Measurements from ENCODE around the gene FBXL7.
"Not testable (repeated sequence)": the region's sequence is repeated elsewhere in the genome, so short reads cannot be mapped to it uniquely, and the experiment has no call there.

The FBXL7 gene

GRCh38 chr5:15864536-15865215, 364.7 kb downstream of the FBXL7 start:
- Histone ChIP-seq H3K4me3 (ENCODE audit: low read depth in 1 of 2, low read length in 1 of 2) (no peak overlapping the region), H3K27me3 (no peaks in the 10 kb centered on the region), H3K9me3 (no peaks in the 10 kb centered on the region), H3K36me3 (no peaks in the 10 kb centered on the region), H3K4me1 (ENCODE audit: control insufficient read depth in 1 of 2, insufficient read depth in 1 of 2, low read depth in 1 of 2, low read length in 1 of 2) (no peaks in the 10 kb centered on the region), H3K27ac (no peak overlapping the region)
- no peak for TF ChIP-seq CTCF (IDR thresholded peaks at IDR 0.05)

- H3K27me3 ChIP-seq: not testable (repeated sequence)
Observed at GRCh38 chr5:15872259-15872658, 372.3 kb downstream of the FBXL7 start.

GRCh38 chr5:15877914-15878313, 377.9 kb downstream of the FBXL7 start:
- TF ChIP-seq CTCF (IDR thresholded peaks at IDR 0.05): no peak
- no peaks in the 10 kb centered on the region for H3K4me1 ChIP-seq (ENCODE audit: control insufficient read depth in 1 of 2, insufficient read depth in 1 of 2, low read depth in 1 of 2, low read length in 1 of 2)
- no peaks in the 10 kb centered on the region for H3K36me3 ChIP-seq
- no peaks in the 10 kb centered on the region for H3K9me3 ChIP-seq
- H3K27me3 ChIP-seq: no peaks in the 10 kb centered on the region
- no peak overlapping the region for H3K27ac ChIP-seq
- no peak overlapping the region for H3K4me3 ChIP-seq (ENCODE audit: low read depth in 1 of 2, low read length in 1 of 2)

More at GRCh38 chr5:15872259-15872658, 372.3 kb downstream of the FBXL7 start:
- H3K4me3 ChIP-seq (ENCODE audit: low read depth in 1 of 2, low read length in 1 of 2); H3K27ac ChIP-seq; H3K36me3 ChIP-seq; H3K9me3 ChIP-seq; H3K4me1 ChIP-seq (ENCODE audit: control insufficient read depth in 1 of 2, insufficient read depth in 1 of 2, low read depth in 1 of 2, low read length in 1 of 2): not testable (repeated sequence)

GRCh38 chr5:15880201-15880600, 380.2 kb downstream of the FBXL7 start:
- no peak for TF ChIP-seq CTCF (IDR thresholded peaks at IDR 0.05)
- H3K4me3 ChIP-seq (ENCODE audit: low read depth in 1 of 2, low read length in 1 of 2): no peak overlapping the region

GRCh38 chr5:15885156-15885555, 385.2 kb downstream of the FBXL7 start:
- no peak for TF ChIP-seq CTCF (IDR thresholded peaks at IDR 0.05)
- H3K36me3 ChIP-seq: no peaks in the 10 kb centered on the region
- H3K4me3 ChIP-seq (ENCODE audit: low read depth in 1 of 2, low read length in 1 of 2): no peak overlapping the region
- H3K4me1 ChIP-seq (ENCODE audit: control insufficient read depth in 1 of 2, insufficient read depth in 1 of 2, low read depth in 1 of 2, low read length in 1 of 2): no peaks in the 10 kb centered on the region
- no peak overlapping the region for H3K27ac ChIP-seq
- no peaks in the 10 kb centered on the region for H3K27me3 ChIP-seq
- peaks cover 3% of the 10 kb centered on the region for H3K9me3 ChIP-seq

More at GRCh38 chr5:15880201-15880600, 380.2 kb downstream of the FBXL7 start:
- Histone ChIP-seq H3K27ac (no peak overlapping the region), H3K9me3 (peaks cover 3% of the 10 kb centered on the region), H3K4me1 (ENCODE audit: control insufficient read depth in 1 of 2, insufficient read depth in 1 of 2, low read depth in 1 of 2, low read length in 1 of 2) (no peaks in the 10 kb centered on the region), H3K36me3 (no peaks in the 10 kb centered on the region), H3K27me3 (no peaks in the 10 kb centered on the region)

- Histone ChIP-seq H3K4me1 (ENCODE audit: control insufficient read depth in 1 of 2, insufficient read depth in 1 of 2, low read depth in 1 of 2, low read length in 1 of 2) (no peaks in the 10 kb centered on the region), H3K9me3 (peaks cover 3% of the 10 kb centered on the region), H3K36me3 (no peaks in the 10 kb centered on the region), H3K27ac (no peak overlapping the region), H3K27me3 (no peaks in the 10 kb centered on the region), H3K4me3 (ENCODE audit: low read depth in 1 of 2, low read length in 1 of 2) (no peak overlapping the region)
- TF ChIP-seq CTCF (IDR thresholded peaks at IDR 0.05): no peak
Observed at GRCh38 chr5:15886156-15886555, 386.2 kb downstream of the FBXL7 start.

Measured in neutrophil (primary cell).